NT2/D1 (cell line): Measurements from ENCODE around the gene CNPY1.

Experiments used
- YY1 ChIP-seq: IDR thresholded peaks from 2 replicates; pipeline ENCODE4 v1.6.1; 2011; ENCODE audit not compliant: insufficient read length, insufficient read depth
- ZNF274 ChIP-seq: IDR thresholded peaks from 2 replicates; pipeline ENCODE4 v1.6.1; 2011; ENCODE audit warnings: mild to moderate bottlenecking, low read depth, low read length

DNA sequence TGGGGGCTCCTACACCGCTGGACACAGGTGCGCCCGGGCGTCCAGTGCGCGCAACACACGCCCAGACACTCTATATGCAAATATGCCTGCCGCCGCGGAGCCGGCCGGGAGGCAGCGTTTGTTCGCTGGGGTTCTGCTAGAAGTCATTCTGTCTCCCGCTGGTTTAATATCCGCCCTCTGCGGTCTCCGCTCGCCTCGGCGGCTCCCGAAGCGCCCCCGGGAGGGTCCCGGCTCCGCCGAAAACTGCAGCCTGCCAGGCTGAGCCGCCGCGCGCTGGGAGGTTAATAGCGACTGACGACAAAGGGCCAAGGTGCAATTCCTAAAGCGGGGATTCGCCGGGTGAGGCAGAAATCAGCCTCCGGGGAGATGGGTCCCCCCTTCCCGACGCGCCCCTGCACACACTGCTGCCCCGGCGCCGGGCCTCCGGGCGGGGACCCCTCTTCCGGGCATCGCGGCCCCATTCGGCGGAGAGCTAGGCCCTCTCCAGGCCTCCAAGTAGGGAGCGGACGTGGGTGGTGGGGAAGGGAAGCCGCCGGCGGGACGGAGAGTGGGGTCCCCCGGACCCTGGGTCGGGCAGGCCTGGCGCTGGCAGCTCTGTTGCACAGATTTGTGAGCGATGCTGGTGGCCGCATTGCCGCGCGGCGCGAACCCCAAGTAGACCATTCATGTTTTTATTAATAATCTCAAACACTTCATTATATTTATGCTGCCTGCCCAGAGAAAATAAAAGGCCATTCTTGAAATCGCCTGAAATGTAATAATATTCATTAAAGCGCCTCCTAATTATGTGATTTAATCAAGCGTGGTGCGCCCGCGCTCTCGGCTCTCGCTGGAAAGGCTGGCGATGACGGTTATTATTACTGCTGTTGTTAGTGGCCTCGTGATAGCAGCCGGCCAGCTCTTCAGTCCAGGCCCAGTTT lies 79.3 kb downstream of the CNPY1 start:
- no peak for TF ChIP-seq ZNF274
- TF ChIP-seq YY1 = no peak
